ENCODE data around the gene PGLYRP4.

GRCh38 chr1:153357076-153357852 lies 8.6 kb upstream of the PGLYRP4 start:
- TF ChIP-seq CTCF (IDR thresholded peaks at IDR 0.05; ENCODE audit: low read length), result no peak
- no peak for TF ChIP-seq EZH2 (optimal IDR thresholded peaks at IDR 0.05; ENCODE audit: low read depth, low read length)
